WTC11 (cell line): ENCODE data around the gene POU3F1. TPM values are rescaled to one million over a fixed set of nuclear protein-coding genes. Genes with fewer than 3 reads are reported as not detected.

Experiments used
- CBFB ChIP-seq: sonication (generic); formaldehyde crosslinking; IDR thresholded peaks from 2 replicates; pipeline ENCODE4 v1.8.1; 2022; ENCODE audit warnings: mild to moderate bottlenecking, low read depth, missing genetic modification reagents
- E2F5 ChIP-seq: sonication (generic); formaldehyde crosslinking; IDR thresholded peaks from 2 replicates; pipeline ENCODE4 v1.8.1; 2022; ENCODE audit warnings: mild to moderate bottlenecking, moderate library complexity, missing genetic modification reagents
- EMX1 ChIP-seq: fragments of 250-450 bp; sonication (Bioruptor Pico); IDR thresholded peaks from 2 replicates; pipeline ENCODE4 v1.8.0; 2021; ENCODE audit warnings: mild to moderate bottlenecking
- FOXP1 ChIP-seq: sonication (generic); formaldehyde crosslinking; IDR thresholded peaks from 2 replicates; pipeline ENCODE4 v1.8.0; 2022; ENCODE audit warnings: missing genetic modification reagents, mild to moderate bottlenecking, moderate library complexity, borderline replicate concordance
- GABPB1 ChIP-seq: sonication (generic); formaldehyde crosslinking; IDR thresholded peaks from 2 replicates; pipeline ENCODE4 v1.8.1; 2023; ENCODE audit warnings: mild to moderate bottlenecking, missing genetic modification reagents
- GRHL2 ChIP-seq: fragments of 250-450 bp; sonication (Bioruptor Pico); IDR thresholded peaks from 2 replicates; pipeline ENCODE4 v1.8.0; 2022; ENCODE audit warnings: mild to moderate bottlenecking, moderate library complexity; ENCODE audit not compliant: insufficient replicate concordance, severe bottlenecking
- IRF2 ChIP-seq: sonication (generic); formaldehyde crosslinking; IDR thresholded peaks from 2 replicates; pipeline ENCODE4 v1.8.0; 2022; ENCODE audit warnings: low read depth, missing genetic modification reagents, borderline replicate concordance
- JAZF1 ChIP-seq: fragments of 250-450 bp; sonication (Bioruptor Pico); IDR thresholded peaks from 2 replicates; pipeline ENCODE4 v1.9.0; 2021; ENCODE audit warnings: moderate library complexity, mild to moderate bottlenecking, inconsistent platforms
- MXD4 ChIP-seq: fragments of 250-450 bp; sonication (Bioruptor Pico); IDR thresholded peaks from 2 replicates; pipeline ENCODE4 v1.8.0; 2021; ENCODE audit warnings: mild to moderate bottlenecking, moderate library complexity, borderline replicate concordance
- PREB ChIP-seq: sonication (generic); formaldehyde crosslinking; IDR thresholded peaks from 2 replicates; pipeline ENCODE4 v1.8.1; 2022; ENCODE audit warnings: mild to moderate bottlenecking, missing genetic modification reagents, moderate library complexity, borderline replicate concordance
- PRRX2 ChIP-seq: fragments of 250-450 bp; sonication (Bioruptor Pico); IDR thresholded peaks from 2 replicates; pipeline ENCODE4 v1.8.0; 2021; ENCODE audit warnings: mild to moderate bottlenecking
- RELA ChIP-seq: sonication (generic); formaldehyde crosslinking; IDR thresholded peaks from 2 replicates; pipeline ENCODE4 v1.8.1; 2022; ENCODE audit warnings: missing genetic modification reagents, mild to moderate bottlenecking, borderline replicate concordance
- SMAD3 ChIP-seq: sonication (generic); formaldehyde crosslinking; IDR thresholded peaks from 2 replicates; pipeline ENCODE4 v1.8.0; 2022; ENCODE audit warnings: missing genetic modification reagents, mild to moderate bottlenecking, borderline replicate concordance
- SP1 ChIP-seq: sonication (generic); formaldehyde crosslinking; conservative IDR thresholded peaks from 2 replicates; pipeline ENCODE4 v1.8.1; 2022; ENCODE audit warnings: missing genetic modification reagents
- TEAD1 ChIP-seq: sonication (generic); formaldehyde crosslinking; IDR thresholded peaks from 2 replicates; pipeline ENCODE4 v1.8.0; 2022; ENCODE audit warnings: mild to moderate bottlenecking, missing genetic modification reagents
- TP53 ChIP-seq: sonication (generic); formaldehyde crosslinking; IDR thresholded peaks from 2 replicates; pipeline ENCODE4 v1.8.1; 2023; ENCODE audit warnings: mild to moderate bottlenecking, missing genetic modification reagents
- ZNF121 ChIP-seq: sonication (generic); formaldehyde crosslinking; IDR thresholded peaks from 2 replicates; pipeline ENCODE4 v1.8.0; 2023; ENCODE audit warnings: missing genetic modification reagents
- ZNF138 ChIP-seq: sonication (generic); formaldehyde crosslinking; conservative IDR thresholded peaks from 2 replicates; pipeline ENCODE4 v1.8.1; 2022; ENCODE audit warnings: mild to moderate bottlenecking, moderate library complexity, missing genetic modification reagents
- ZNF232 ChIP-seq: sonication (generic); formaldehyde crosslinking; IDR thresholded peaks from 2 replicates; pipeline ENCODE4 v1.8.0; 2022; ENCODE audit warnings: mild to moderate bottlenecking, missing genetic modification reagents
- ZNF317 ChIP-seq: sonication (generic); formaldehyde crosslinking; IDR thresholded peaks from 2 replicates; pipeline ENCODE4 v1.8.1; 2023; ENCODE audit warnings: low read depth, mild to moderate bottlenecking, moderate library complexity, missing genetic modification reagents, borderline replicate concordance
- total RNA-seq: library from RNA; stranded (reverse); gene quantifications from 3 replicates; pipeline ENCODE4 v1.2.3, GENCODE V29; 2021
- TF ChIP-seq, protein P1 (sequence below): sonication (generic); formaldehyde crosslinking; IDR thresholded peaks from 2 replicates; pipeline ENCODE4 v1.8.0; 2022; ENCODE audit warnings: mild to moderate bottlenecking, missing genetic modification reagents
- TF ChIP-seq, protein P2 (sequence below): sonication (generic); formaldehyde crosslinking; IDR thresholded peaks from 2 replicates; pipeline ENCODE4 v1.8.0; 2022; ENCODE audit warnings: mild to moderate bottlenecking, missing genetic modification reagents
- TF ChIP-seq, protein P3 (sequence below): sonication (generic); formaldehyde crosslinking; IDR thresholded peaks from 2 replicates; pipeline ENCODE4 v1.8.0; 2023; ENCODE audit warnings: mild to moderate bottlenecking, missing genetic modification reagents
- TF ChIP-seq, protein P4 (sequence below): fragments of 250-450 bp; sonication (Bioruptor Pico); IDR thresholded peaks from 2 replicates; pipeline ENCODE4 v1.9.0; 2021; ENCODE audit warnings: mild to moderate bottlenecking
- TF ChIP-seq, protein P5 (sequence below): sonication (generic); formaldehyde crosslinking; IDR thresholded peaks from 2 replicates; pipeline ENCODE4 v1.8.0; 2023; ENCODE audit warnings: missing genetic modification reagents, mild to moderate bottlenecking, borderline replicate concordance

Gene POU3F1
- total RNA-seq, 1 experiment from 2014 or later: 18.9 TPM

DNA sequence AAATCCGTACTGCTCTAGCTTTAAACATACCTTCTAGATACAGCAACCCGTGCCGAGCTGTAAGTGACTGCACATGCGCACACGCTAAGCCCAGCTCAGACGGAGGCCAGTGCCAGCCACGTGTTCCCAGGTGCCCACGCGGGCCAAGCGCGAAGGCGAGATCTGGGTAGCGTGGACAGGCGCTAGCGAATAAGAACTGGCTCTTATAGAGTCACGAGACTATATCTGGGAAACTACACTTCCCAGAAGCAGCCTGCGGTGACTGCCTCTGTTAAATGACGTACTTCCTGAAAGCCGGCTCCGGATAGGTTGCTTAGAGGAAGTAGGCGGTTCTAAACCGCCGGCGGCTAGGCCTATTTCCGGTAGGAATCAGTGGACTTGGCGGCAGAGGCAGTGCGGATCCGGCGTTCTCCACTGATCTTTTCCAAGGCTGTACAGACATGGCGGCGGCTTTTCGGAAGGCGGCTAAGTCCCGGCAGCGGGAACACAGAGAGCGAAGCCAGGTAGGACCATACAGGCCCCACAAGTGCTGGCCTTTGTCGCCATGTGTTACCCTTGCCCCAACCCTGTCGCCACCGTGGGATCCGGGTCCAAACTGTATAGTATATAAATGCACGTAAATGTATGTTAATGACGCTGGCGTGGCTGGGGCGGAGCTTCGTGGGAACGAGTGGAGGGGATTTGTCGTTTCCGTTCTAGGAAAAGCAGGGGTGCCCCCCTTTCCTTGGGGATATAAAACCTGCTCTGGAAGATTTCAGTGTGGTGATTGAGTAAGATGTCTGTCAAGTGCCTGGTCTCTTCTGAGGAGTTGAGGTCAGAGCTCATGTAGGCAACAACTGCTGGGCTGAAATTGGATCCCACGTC lies 34.0 kb downstream of the POU3F1 start, which contains the start of gene UTP11 (continued):
- TF ChIP-seq, protein P1, sequence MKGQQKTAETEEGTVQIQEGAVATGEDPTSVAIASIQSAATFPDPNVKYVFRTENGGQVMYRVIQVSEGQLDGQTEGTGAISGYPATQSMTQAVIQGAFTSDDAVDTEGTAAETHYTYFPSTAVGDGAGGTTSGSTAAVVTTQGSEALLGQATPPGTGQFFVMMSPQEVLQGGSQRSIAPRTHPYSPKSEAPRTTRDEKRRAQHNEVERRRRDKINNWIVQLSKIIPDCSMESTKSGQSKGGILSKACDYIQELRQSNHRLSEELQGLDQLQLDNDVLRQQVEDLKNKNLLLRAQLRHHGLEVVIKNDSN (CRISPR knock-in tag): peak; percentile 96
- peak; percentile 5 for TF ChIP-seq GABPB1 (CRISPR knock-in tag)
- TF ChIP-seq, protein P2, sequence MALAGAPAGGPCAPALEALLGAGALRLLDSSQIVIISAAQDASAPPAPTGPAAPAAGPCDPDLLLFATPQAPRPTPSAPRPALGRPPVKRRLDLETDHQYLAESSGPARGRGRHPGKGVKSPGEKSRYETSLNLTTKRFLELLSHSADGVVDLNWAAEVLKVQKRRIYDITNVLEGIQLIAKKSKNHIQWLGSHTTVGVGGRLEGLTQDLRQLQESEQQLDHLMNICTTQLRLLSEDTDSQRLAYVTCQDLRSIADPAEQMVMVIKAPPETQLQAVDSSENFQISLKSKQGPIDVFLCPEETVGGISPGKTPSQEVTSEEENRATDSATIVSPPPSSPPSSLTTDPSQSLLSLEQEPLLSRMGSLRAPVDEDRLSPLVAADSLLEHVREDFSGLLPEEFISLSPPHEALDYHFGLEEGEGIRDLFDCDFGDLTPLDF (CRISPR knock-in tag): peak; percentile 95
- TF ChIP-seq PREB (CRISPR knock-in tag): 0 out of 2 replicates have a peak, but pooled peaks have one; percentile 51
- TF ChIP-seq ZNF121: peak; percentile 62; the same call in 1 of the 2 replicates
- no peak for TF ChIP-seq TP53 (CRISPR knock-in tag)
- no peak for TF ChIP-seq EMX1
- TF ChIP-seq, protein P3, sequence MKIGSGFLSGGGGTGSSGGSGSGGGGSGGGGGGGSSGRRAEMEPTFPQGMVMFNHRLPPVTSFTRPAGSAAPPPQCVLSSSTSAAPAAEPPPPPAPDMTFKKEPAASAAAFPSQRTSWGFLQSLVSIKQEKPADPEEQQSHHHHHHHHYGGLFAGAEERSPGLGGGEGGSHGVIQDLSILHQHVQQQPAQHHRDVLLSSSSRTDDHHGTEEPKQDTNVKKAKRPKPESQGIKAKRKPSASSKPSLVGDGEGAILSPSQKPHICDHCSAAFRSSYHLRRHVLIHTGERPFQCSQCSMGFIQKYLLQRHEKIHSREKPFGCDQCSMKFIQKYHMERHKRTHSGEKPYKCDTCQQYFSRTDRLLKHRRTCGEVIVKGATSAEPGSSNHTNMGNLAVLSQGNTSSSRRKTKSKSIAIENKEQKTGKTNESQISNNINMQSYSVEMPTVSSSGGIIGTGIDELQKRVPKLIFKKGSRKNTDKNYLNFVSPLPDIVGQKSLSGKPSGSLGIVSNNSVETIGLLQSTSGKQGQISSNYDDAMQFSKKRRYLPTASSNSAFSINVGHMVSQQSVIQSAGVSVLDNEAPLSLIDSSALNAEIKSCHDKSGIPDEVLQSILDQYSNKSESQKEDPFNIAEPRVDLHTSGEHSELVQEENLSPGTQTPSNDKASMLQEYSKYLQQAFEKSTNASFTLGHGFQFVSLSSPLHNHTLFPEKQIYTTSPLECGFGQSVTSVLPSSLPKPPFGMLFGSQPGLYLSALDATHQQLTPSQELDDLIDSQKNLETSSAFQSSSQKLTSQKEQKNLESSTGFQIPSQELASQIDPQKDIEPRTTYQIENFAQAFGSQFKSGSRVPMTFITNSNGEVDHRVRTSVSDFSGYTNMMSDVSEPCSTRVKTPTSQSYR: peak; percentile 91; the same call in 1 of the 2 replicates
- TF ChIP-seq FOXP1 (CRISPR knock-in tag): peak; percentile 99
- TF ChIP-seq ZNF138 (CRISPR knock-in tag): no peak
- peak; percentile 74 for TF ChIP-seq SP1 (CRISPR knock-in tag)
- no peak for TF ChIP-seq IRF2 (CRISPR knock-in tag)
- peak; percentile 99 for TF ChIP-seq SMAD3 (CRISPR knock-in tag)
- TF ChIP-seq, protein P4, sequence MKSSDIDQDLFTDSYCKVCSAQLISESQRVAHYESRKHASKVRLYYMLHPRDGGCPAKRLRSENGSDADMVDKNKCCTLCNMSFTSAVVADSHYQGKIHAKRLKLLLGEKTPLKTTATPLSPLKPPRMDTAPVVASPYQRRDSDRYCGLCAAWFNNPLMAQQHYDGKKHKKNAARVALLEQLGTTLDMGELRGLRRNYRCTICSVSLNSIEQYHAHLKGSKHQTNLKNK (CRISPR knock-in tag): no peak
- TF ChIP-seq ZNF232 (CRISPR knock-in tag): peak; percentile 99
- 0 out of 2 replicates have a peak, but pooled peaks have one; percentile 35 for TF ChIP-seq PRRX2 (CRISPR knock-in tag)
- peak; percentile 99 for TF ChIP-seq TEAD1 (CRISPR knock-in tag)
- no peak for TF ChIP-seq JAZF1 (CRISPR knock-in tag)
- peak; percentile 95 for TF ChIP-seq E2F5 (CRISPR knock-in tag)
- peak; percentile 90 for TF ChIP-seq RELA (CRISPR knock-in tag)
- no peak for TF ChIP-seq CBFB
- TF ChIP-seq ZNF317 (CRISPR knock-in tag): peak; percentile 71; the same call in 1 of the 2 replicates
- no peak for TF ChIP-seq MXD4 (CRISPR knock-in tag)
- TF ChIP-seq, protein P5, sequence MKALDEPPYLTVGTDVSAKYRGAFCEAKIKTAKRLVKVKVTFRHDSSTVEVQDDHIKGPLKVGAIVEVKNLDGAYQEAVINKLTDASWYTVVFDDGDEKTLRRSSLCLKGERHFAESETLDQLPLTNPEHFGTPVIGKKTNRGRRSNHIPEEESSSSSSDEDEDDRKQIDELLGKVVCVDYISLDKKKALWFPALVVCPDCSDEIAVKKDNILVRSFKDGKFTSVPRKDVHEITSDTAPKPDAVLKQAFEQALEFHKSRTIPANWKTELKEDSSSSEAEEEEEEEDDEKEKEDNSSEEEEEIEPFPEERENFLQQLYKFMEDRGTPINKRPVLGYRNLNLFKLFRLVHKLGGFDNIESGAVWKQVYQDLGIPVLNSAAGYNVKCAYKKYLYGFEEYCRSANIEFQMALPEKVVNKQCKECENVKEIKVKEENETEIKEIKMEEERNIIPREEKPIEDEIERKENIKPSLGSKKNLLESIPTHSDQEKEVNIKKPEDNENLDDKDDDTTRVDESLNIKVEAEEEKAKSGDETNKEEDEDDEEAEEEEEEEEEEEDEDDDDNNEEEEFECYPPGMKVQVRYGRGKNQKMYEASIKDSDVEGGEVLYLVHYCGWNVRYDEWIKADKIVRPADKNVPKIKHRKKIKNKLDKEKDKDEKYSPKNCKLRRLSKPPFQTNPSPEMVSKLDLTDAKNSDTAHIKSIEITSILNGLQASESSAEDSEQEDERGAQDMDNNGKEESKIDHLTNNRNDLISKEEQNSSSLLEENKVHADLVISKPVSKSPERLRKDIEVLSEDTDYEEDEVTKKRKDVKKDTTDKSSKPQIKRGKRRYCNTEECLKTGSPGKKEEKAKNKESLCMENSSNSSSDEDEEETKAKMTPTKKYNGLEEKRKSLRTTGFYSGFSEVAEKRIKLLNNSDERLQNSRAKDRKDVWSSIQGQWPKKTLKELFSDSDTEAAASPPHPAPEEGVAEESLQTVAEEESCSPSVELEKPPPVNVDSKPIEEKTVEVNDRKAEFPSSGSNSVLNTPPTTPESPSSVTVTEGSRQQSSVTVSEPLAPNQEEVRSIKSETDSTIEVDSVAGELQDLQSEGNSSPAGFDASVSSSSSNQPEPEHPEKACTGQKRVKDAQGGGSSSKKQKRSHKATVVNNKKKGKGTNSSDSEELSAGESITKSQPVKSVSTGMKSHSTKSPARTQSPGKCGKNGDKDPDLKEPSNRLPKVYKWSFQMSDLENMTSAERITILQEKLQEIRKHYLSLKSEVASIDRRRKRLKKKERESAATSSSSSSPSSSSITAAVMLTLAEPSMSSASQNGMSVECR (CRISPR knock-in tag): peak; percentile 98
- TF ChIP-seq GRHL2 (CRISPR knock-in tag): no peak
